ENCODE measurements around the gene MCAM. TPM values are rescaled to one million over a fixed set of nuclear protein-coding genes. Genes with fewer than 3 reads are reported as not detected.

The MCAM gene
- total and polyA plus RNA-seq, 8 donors, result 59.5 to 149 (median 114) TPM

DNA sequence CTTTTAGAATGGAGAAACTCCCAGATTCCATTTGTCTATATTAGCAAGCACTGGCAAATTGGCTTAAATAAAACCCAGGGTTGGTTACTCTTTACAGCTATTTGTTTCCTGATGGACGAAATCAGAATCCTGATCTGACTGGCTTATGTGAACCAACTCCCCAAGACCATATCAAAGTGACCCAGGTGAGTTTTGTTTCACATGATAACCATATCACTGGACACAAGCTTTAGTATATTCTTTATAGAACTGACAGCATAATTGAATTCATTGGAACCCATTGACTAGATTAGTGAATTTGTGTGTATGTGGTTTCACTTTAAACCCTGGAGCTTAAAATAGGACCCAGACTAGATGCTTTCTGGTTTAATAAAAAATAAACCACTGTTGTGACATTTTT lies 39.3 kb downstream of the MCAM start:
- no peak for ATAC-seq
- no peaks in the 10 kb centered on the region for H3K27me3 ChIP-seq
- no peak overlapping the region for H3K27ac ChIP-seq
- intact Hi-C loops (cut with DNase I), result no loop called here
- H3K36me3 ChIP-seq, result peaks cover 0 to 91% of the 10 kb centered on the region in 2 donors
- no peak overlapping the region for H3K4me3 ChIP-seq
- DNase-seq, result no peak
- H3K4me1 ChIP-seq, result no peaks in the 10 kb centered on the region
- H3K9me3 ChIP-seq, result no peaks in the 10 kb centered on the region
- TF ChIP-seq, protein P1, sequence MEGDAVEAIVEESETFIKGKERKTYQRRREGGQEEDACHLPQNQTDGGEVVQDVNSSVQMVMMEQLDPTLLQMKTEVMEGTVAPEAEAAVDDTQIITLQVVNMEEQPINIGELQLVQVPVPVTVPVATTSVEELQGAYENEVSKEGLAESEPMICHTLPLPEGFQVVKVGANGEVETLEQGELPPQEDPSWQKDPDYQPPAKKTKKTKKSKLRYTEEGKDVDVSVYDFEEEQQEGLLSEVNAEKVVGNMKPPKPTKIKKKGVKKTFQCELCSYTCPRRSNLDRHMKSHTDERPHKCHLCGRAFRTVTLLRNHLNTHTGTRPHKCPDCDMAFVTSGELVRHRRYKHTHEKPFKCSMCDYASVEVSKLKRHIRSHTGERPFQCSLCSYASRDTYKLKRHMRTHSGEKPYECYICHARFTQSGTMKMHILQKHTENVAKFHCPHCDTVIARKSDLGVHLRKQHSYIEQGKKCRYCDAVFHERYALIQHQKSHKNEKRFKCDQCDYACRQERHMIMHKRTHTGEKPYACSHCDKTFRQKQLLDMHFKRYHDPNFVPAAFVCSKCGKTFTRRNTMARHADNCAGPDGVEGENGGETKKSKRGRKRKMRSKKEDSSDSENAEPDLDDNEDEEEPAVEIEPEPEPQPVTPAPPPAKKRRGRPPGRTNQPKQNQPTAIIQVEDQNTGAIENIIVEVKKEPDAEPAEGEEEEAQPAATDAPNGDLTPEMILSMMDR (IDR thresholded peaks at IDR 0.05), result no peak

DNA sequence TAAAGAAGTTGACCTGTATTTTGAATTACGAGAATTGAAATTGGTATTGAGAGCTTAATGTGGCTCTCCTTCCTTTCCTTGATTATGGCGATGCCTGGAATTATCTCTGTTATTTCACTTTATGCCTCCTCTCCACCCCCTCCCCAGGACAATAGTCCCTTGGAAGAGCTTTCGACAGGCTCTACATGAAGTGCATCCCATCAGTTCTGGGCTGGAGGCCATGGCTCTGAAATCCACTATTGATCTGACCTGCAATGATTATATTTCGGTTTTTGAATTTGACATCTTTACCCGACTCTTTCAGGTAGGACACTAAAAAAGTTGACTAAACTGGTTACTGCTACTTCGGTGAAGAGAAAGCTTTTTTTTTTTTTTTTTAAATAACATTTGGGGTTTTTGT lies 43.2 kb downstream of the MCAM start:
- no peak for ATAC-seq
- Histone ChIP-seq H3K4me1 (peaks cover 0 to 2% of the 10 kb centered on the region in 2 donors), H3K36me3 (peaks cover 0 to 73% of the 10 kb centered on the region in 2 donors)

DNA sequence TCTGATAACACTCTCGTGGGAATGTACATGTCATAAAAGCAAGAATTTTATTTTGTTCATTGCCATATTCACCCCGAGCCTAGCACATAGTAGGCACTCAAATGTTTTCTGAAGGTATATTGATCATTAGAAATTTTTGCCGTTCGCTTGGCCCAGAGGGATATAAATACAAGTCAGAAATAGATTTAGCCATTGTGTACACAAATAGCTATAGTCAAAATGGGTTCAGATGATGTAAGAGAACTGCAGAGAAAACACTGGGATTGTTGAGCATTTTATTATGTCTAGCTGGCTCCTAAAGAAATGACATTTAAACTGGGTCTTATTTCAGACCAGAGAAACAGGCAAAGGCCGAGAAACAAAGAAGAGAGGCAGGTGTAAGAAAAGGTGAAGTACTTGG lies 49.3 kb downstream of the MCAM start:
- peaks cover 5 to 41% of the 10 kb centered on the region in 2 donors for H3K4me1 ChIP-seq
- intact Hi-C loops (cut with DNase I), result no loop called here

More for the DNA sequence above, 43.2 kb downstream of the MCAM start:
- no peak overlapping the region for H3K4me3 ChIP-seq
- H3K9me3 ChIP-seq, result no peaks in the 10 kb centered on the region
- H3K27ac ChIP-seq, result no peak overlapping the region
- H3K27me3 ChIP-seq, result no peaks in the 10 kb centered on the region
- intact Hi-C loops (cut with DNase I), result no loop called here
- TF ChIP-seq, protein P1 (IDR thresholded peaks at IDR 0.05), result no peak
- DNase-seq, result no peak

DNA sequence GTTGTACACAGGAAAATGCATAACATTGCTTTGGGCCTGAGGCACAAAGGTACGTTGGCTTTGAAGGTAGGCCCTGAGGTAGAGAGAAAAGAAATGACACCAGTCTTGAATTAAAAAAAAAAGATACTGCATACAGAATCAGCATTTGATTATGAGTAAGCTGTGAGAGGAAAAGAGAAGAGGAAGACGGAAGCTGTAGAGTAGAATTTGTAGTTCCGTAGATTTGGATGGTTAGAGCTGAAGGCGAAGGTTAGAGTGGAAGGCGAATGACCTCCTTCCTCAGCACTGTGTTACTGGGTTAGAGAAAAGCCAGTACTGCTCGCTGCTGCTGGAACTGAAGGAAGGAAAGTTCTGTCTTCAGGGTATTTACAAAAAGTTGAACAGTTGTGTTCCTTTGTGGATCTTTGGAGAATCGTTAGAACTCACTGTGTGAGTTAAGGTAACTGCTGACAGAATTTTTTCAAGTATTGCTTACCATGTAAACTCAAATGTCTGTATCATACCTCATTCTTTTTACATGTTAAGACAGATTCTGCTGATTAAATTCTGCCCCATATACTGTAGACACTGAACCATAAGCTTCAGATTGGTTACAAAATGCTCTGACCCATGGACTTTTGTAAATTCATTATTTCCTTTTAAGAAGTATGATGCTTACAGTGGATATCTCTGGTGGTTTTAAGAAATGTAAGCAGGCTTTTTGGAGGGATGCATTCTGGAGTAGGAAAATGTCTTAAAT lies 50.2 kb downstream of the MCAM start:
- intact Hi-C loops (cut with DNase I), result no loop called here

More for the DNA sequence above, 49.3 kb downstream of the MCAM start:
- ATAC-seq, result no peak
- TF ChIP-seq, protein P1 (IDR thresholded peaks at IDR 0.05), result no peak
- Histone ChIP-seq H3K4me3 (no peak overlapping the region), H3K9me3 (no peaks in the 10 kb centered on the region), H3K27me3 (no peaks in the 10 kb centered on the region), H3K36me3 (peaks cover 0 to 12% of the 10 kb centered on the region in 2 donors), H3K27ac (no peak overlapping the region)
- DNase-seq, result no peak

DNA sequence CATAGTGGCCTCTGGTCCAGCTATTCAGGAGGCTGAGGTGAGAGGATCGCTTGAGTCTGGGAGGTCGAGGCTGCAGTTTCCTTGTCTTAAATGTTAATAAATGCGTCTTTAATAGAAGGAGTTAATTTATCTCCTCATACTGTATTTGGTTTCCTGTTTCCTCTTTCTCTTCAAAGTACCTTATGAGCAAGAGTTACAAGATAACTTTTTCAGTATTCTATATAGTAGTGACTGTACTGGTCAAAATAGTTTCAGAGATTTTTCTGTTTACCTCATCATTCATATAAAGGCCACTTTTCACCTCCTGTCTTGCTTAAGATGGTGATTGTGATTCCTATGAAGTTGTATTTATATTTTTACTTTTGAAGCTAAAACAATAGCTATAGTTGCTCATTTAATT lies 50.9 kb downstream of the MCAM start:
- intact Hi-C loops (cut with DNase I), result no loop called here
- no peak for ATAC-seq

More for the DNA sequence above, 50.2 kb downstream of the MCAM start:
- H3K9me3 ChIP-seq, result no peaks in the 10 kb centered on the region
- no peak overlapping the region for H3K4me3 ChIP-seq
- TF ChIP-seq, protein P1 (IDR thresholded peaks at IDR 0.05), result no peak
- ATAC-seq (no peak), DNase-seq (no peak)
- no peaks in the 10 kb centered on the region for H3K27me3 ChIP-seq
- H3K27ac ChIP-seq, result no peak overlapping the region
- H3K36me3 ChIP-seq, result peaks cover 0 to 2% of the 10 kb centered on the region in 2 donors
- H3K4me1 ChIP-seq, result peaks cover 5 to 49% of the 10 kb centered on the region in 2 donors

More for the DNA sequence above, 50.9 kb downstream of the MCAM start:
- Histone ChIP-seq H3K36me3 (no peaks in the 10 kb centered on the region), H3K27me3 (no peaks in the 10 kb centered on the region), H3K27ac (no peak overlapping the region), H3K4me1 (peaks cover 5 to 49% of the 10 kb centered on the region in 2 donors), H3K9me3 (no peaks in the 10 kb centered on the region), H3K4me3 (no peak overlapping the region)
- TF ChIP-seq, protein P1 (IDR thresholded peaks at IDR 0.05), result no peak
- no peak for DNase-seq

Data from left lung (tissue), 10 donors.